ENCODE results near the gene FIG4. TPM values are rescaled to one million over a fixed set of nuclear protein-coding genes. Genes with fewer than 3 reads are reported as not detected.
"Not testable (repeated sequence)": the region's sequence is repeated elsewhere in the genome, so short reads cannot be mapped to it uniquely, and the experiment has no call there.

The FIG4 gene
- total and polyA plus RNA-seq, 2 of the 4 experiments (the other 2 are of a cell fraction) = 12.1 to 15.4 TPM

- H3K79me1 ChIP-seq (ENCODE audit: low read depth in 1 of 2, low read length in 2 of 2); H3K36me3 ChIP-seq (ENCODE audit: control insufficient read depth, insufficient read depth, low read length); BruUV-seq (replicated peaks); H3K14ac ChIP-seq (replicated peaks; ENCODE audit: low read depth, low read length); H2AK9ac ChIP-seq (replicated peaks; ENCODE audit: low read depth, low read length, poor library complexity); H3K4me1 ChIP-seq (ENCODE audit: control insufficient read depth, insufficient read depth, low read length); intact Hi-C loops (cut with micrococcal nuclease); H4K5ac ChIP-seq (ENCODE audit: low read depth, low read length); H3K56ac ChIP-seq (ENCODE audit: extremely low read depth, insufficient read depth, low read length); H2BK15ac ChIP-seq (ENCODE audit: low read depth, low read length); H3K9ac ChIP-seq (ENCODE audit: low read depth, low read length); H3K18ac ChIP-seq (ENCODE audit: low read depth, low read length); H3K4ac ChIP-seq (ENCODE audit: low read depth, low read length); H2BK120ac ChIP-seq (ENCODE audit: low read depth, low read length); H3K27me3 ChIP-seq (ENCODE audit: control insufficient read depth, insufficient read depth, low read length); H3K27ac ChIP-seq (ENCODE audit: insufficient read depth, low read length); H4K91ac ChIP-seq (ENCODE audit: insufficient read depth, low read depth, low read length); H3K9me3 ChIP-seq (ENCODE audit: control insufficient read depth, insufficient read depth, low read length); H3K9me1 ChIP-seq (ENCODE audit: insufficient read depth, low read length); dilution Hi-C loops (cut with HindIII; ENCODE audit: low sequenced_read_pairs, unreplicated experiment); H3K4me3 ChIP-seq (ENCODE audit: insufficient read depth, low read depth, low read length); H2AK5ac ChIP-seq (ENCODE audit: low read depth, low read length); in situ Hi-C loops (cut with MboI; ENCODE audit: low sequenced_read_pairs); H3K23ac ChIP-seq (ENCODE audit: low read depth, low read length); H2AFZ ChIP-seq (replicated peaks; ENCODE audit: low read length, poor library complexity); H2BK20ac ChIP-seq (ENCODE audit: low read depth, low read length); POLR2A ChIA-PET (ENCODE audit: unreplicated experiment); H4K20me1 ChIP-seq (ENCODE audit: insufficient read depth, low read length); H2BK5ac ChIP-seq (ENCODE audit: low read depth, low read length, poor library complexity, severe bottlenecking); CTCF ChIA-PET: not testable (repeated sequence)
- 0 out of 4 replicates have a peak overlapping the region, but pooled peaks of 1 of the 2 experiments have one; percentile 16 for H4K8ac ChIP-seq (ENCODE audit: low read depth in 2 of 2, low read length in 2 of 2)
- H3K4me2 ChIP-seq (ENCODE audit: low read depth, low read length) = peak overlapping the region; percentile 36
- 40% methylated on average over 2 of the region's 15 CpGs; no CpG with 5 or more reads in 1 of the 2 experiments for WGBS, 2 experiments (ENCODE audit: extremely low coverage in 2 of 2, insufficient read length in 1 of 2)
- peak; percentile 39 for DNase-seq
- ATAC-seq (ENCODE audit: low read depth) = peak; percentile 94
These were observed 12.2 kb upstream of the FIG4 start for GRCh38 chr6:109678661-109679505.
